ENCODE measurements around the gene ZNF362. TPM values are rescaled to one million over a fixed set of nuclear protein-coding genes. Genes with fewer than 3 reads are reported as not detected.

The ZNF362 gene
- total and polyA plus RNA-seq, 2 of the 13 experiments (the other 11 are each of a cell fraction or from before 2014, with no cell fraction given) = 8.3 to 14.2 TPM

- TF ChIP-seq HMGXB3 (CRISPR knock-in tag; IDR thresholded peaks at IDR 0.05; ENCODE audit: borderline replicate concordance) (no peak), ZNF317 (CRISPR knock-in tag; IDR thresholded peaks at IDR 0.05) (peak; percentile 74), TOPORS (CRISPR knock-in tag; IDR thresholded peaks at IDR 0.05) (no peak), DDIT3 (CRISPR knock-in tag; IDR thresholded peaks at IDR 0.05) (no peak), ZSCAN12 (CRISPR knock-in tag; IDR thresholded peaks at IDR 0.05) (0 out of 2 replicates have a peak, but pooled peaks have one; percentile 54), ZNF121 (CRISPR knock-in tag; IDR thresholded peaks at IDR 0.05) (no peak), ISL2 (CRISPR knock-in tag; IDR thresholded peaks at IDR 0.05) (0 out of 2 replicates have a peak, but pooled peaks have one; percentile 33), JARID2 (CRISPR knock-in tag; IDR thresholded peaks at IDR 0.05; ENCODE audit: insufficient replicate concordance) (peak; percentile 69), ZNF136 (CRISPR knock-in tag; IDR thresholded peaks at IDR 0.05; ENCODE audit: low read depth) (no peak), ZBTB14 (CRISPR knock-in tag; IDR thresholded peaks at IDR 0.05) (peak; percentile 60), PCBP1 (IDR thresholded peaks at IDR 0.05; ENCODE audit: borderline replicate concordance, low read depth, low read length) (0 out of 2 replicates have a peak, but pooled peaks have one; percentile 31), E2F1 (CRISPR knock-in tag; IDR thresholded peaks at IDR 0.05) (peak; percentile 54), ZNF772 (CRISPR knock-in tag; IDR thresholded peaks at IDR 0.05) (no peak), THAP8 (CRISPR knock-in tag; IDR thresholded peaks at IDR 0.05; ENCODE audit: borderline replicate concordance) (no peak), FOSL2 (CRISPR knock-in tag; IDR thresholded peaks at IDR 0.05) (0 out of 2 replicates have a peak, but pooled peaks have one; percentile 5), ZNF280D (CRISPR knock-in tag; IDR thresholded peaks at IDR 0.05) (peak; percentile 74; the same call in 1 of the 2 replicates), ZNF235 (CRISPR knock-in tag; IDR thresholded peaks at IDR 0.05; ENCODE audit: borderline replicate concordance) (no peak)
Observed at GRCh38 chr1:33349778-33350610, 93.7 kb downstream of the ZNF362 start (continued).

Measured in HepG2 (cell line).